Brain pericyte (primary cell): ENCODE measurements around the gene BIN1.

Experiments used
- DNase-seq: peaks from one replicate; pipeline ENCODE4 v3.0.0-alpha.2; 2012; ENCODE audit warnings: low read depth, low spot score

The BIN1 gene

DNA sequence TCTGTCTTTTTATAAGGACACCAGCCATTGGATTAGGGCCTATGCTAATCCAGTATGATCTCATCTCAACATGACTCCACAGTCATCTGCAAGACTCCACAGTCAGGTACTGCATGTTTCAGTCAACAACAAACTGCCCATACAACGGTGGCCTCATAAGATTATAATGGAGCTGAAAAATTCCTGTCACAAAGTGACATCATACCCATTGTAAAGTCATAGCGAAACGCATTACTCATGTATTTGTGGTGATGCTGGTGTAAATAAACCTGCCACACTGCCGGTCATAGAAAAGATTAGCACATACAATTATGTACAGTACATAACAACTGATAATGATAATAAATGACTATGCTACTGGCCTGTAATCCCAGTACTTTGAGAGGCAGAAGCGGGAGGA, 106.0 kb downstream of the BIN1 start:
- no peak for DNase-seq

DNA sequence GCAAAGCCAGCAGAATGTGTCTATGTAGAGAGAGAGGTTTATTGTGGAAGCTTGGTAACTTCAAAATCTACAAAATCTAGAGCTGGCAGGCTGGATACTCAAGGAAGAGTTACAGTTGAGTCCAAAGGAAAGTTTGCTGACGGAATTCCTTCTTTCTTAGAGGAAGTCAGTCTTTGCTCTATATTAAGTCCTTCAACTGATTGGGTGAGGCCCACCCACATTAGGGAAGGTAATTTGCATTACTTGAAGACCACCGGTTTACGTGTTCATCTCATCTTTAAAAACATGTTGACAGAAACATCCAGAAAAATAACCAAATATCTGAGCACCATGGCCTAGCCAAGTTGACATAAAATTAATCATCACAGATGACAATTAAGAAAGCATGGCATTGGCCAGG, 106.8 kb downstream of the BIN1 start:
- DNase-seq: no peak

DNA sequence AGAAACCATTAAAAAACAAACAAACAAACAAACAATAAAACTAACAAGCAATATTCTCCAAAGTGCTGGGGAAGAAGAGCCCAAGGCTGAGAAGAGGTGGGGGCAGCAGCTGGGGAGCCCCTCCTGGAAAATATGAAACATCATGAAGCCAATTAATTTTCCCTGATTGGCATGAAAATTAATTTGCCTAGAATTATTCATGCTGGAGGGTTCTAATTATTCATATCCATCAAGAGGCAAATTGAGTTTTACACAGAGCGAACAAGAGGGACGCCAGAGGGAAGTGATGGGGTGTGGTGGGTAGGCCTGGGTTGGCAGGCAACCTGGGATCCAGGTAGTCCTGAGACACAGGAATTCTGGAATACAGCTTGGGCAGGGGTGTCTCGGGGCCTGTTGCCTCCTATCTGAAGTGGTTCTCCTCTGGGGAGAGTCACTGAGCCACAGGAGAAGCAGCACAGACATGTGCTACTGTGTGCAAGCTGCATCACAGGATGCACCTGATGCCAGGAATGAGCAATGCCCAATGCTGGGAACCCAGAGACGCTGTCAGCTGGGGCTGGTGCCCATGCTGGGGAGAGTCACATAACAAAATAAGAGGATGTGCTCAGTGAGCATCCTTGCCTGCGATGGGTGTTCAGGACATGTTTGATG, 107.7 kb downstream of the BIN1 start:
- no peak for DNase-seq

DNA sequence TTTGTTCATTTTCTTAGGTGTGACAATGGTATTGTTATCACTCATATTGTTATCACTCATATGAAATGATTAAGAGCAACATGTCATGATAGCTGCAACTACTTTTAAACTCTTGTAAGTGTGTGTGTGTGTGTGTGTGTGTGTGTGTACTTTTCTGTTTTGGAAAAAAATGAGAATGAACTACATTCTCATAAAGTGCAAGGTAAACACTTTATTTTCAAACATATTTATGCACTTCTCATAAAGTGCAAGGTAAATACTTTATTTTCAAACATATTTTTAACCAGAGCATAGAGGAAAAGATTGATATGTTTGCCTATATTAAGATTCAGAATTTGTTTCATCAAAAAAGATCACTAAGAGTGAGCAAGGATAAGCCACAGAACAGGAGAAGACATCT, 108.5 kb downstream of the BIN1 start:
- DNase-seq: no peak
